CD4-positive, alpha-beta T cell treated with Interleukin-4 for 4 hours (primary cell): ENCODE measurements around the gene FSD1.
A peak's percentile ranks its signal among the peaks of the same experiment; 100 is the strongest.
"Not testable (repeated sequence)": the region's sequence is repeated elsewhere in the genome, so short reads cannot be mapped to it uniquely, and the experiment has no call there.

ENCODE experiments used
- DNase-seq: peaks from one replicate; pipeline ENCODE4 v3.0.0-alpha.2; 2020

Gene FSD1

DNA sequence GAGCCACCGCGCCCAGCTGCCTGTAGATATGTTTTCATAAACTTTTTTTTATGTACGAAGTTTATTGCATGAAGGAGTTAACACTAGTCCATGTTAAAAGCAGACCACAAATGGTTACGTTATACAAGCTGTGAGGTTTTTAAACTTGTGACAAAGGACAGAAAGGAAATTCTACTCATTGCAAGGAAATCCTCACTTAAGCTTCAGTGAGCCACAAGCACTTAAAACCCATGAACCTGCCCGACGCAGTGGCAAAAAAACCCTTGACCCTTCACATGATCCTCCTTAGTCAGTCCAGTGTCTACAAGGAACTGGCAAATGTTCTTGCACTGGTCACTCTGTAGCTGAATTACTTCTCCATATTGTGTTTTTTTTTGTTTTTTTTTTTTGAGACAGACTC is 43.1 kb downstream of the FSD1 start:
- no peak for DNase-seq

DNA sequence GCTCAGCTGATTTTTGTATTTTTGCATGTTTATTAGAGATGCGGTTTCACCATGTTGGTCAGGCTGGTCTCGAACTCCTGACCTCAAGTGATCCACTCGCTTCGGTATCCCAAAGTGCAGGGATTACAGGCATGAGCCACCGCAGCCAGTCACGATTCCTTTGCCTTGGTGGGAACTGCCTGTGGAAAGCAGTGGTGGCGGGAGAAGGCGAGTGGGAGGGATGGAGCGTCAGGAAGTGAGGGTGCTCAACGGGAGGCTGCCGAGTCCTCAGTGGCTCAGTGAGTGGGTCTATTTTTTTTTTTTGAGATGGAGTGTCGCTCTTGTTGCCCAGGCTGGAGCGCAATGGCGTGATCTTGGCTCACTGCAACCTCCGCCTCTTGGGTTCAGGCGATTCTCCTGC is 44.8 kb downstream of the FSD1 start:
- not testable (repeated sequence) for DNase-seq

DNA sequence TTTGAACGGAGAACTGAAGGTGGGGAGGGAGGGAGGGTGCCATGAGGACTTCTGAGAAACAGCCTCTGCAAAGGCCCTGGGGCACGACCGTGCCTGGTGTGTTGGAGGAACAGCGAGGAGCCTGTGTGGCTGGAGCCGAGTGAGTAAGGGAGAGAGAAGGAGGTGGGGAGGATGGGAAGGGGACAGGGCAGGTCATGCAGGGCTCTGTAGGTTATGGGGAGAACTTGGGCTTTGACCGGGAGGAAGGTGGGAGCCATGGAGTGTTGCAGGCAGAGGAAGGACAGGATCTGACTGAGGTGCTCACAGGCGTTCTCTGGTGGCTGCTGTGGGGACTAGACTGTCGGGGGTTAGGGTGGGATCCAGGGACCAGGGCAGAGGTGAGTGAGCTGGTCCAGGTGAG is 45.7 kb downstream of the FSD1 start:
- no peak for DNase-seq

DNA sequence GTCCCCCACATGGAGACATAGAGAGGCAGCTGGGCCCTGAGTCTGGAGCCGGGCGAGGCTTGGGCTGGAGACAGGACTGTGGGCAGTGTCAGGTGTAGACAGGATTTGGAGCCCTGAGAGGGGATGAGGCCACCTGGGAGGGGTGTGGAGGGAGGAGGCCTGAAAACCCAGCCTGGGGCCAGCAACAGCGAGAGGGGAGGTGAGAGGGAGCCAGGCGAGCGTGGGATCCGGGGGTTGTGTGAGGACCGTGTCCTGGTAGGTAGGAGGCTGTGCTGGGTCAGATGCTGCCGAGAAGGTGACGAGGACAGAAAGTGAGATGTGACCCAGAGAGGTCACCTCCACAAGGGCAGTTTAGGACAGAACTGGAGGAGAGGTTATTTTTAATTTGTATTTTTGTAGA is 46.3 kb downstream of the FSD1 start:
- DNase-seq = no peak

DNA sequence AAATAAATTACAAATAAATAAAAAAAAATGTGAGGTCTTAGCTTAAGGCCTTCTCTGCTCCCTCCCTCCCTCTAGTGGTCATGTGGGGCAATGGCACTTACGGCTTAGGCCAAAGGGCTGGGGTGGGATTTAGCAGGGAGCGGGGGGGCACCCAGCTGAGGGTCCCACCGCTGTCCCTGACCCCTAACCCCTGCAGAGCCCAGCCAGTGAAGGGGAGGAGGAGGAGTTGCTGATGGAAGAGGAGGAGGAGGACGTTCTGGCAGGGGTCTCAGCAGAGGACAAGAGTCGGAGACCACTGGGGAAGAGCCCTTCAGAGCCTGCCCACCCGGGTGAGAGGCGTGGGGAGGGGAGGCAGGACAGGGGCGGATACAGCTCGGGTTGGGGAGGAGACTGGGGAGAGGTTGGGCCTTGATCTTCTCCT is 48.3 kb downstream of the FSD1 start:
- peak; percentile 69 for DNase-seq

DNA sequence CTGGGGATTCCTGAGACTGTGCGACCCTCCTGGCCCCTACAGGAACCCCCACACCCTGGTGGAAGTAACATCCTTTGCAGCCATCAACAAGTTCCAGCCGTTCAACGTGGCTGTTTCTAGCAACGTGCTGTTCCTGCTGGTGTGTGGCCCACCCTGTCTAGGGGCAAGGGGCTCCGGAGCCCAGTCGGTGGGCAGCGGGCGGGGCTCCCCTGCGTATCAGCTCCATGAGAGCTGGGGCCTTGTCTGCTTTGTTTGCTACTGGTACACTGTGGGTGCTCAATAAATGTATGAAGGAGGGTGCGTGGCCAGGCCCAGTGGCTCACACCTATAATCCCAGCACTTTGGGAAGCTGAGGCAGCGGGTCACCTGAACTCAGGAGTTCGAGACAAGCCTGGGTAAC is 49.9 kb downstream of the FSD1 start:
- no peak for DNase-seq

DNA sequence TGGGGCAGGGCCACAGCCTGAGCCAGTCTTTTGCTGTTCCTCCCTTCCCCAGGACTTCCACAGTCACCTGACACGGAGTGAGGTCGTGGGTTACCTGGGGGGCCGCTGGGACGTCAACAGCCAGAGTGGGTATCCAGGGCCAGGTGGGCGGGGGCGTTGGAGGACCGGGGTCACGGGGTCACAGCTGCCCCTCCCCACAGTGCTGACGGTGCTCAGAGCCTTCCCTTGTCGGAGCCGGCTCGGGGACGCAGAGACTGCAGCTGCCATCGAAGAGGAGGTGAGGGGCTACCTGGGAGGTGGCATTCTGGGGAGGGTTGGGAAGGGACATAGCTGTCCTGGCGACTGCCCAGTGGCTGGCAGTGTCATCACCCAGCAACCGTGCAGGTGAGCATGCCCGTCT is 50.5 kb downstream of the FSD1 start:
- no peak for DNase-seq

DNA sequence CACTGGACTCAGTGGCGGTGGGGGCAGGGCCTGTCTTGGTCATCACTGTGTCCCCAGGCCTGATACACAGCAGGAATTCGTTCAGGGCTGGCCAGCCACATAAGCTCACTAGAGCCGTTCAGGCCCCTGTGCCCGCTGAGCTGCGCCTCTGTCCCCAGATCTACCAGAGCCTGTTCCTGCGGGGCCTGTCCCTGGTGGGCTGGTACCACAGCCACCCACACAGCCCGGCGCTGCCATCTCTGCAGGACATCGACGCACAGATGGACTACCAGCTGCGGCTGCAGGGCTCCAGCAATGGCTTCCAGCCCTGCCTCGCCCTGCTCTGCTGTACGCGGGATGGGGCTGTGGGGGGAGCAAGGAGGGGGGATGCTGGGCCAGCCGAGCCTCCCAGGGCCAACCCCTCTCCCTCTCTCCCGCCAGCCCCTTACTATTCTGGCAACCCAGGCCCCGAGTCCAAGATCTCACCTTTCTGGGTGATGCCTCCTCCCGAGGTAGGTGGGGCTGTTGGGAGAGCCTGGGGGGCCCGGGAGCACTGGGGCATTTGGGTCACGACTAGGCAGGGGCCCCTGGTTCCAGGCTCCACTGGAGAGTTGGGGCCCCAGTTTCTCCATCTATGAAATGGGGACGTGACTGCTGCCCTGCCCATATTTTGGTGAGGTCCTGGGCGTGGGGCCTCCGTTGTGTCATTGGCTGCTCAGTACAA is 52.8 kb downstream of the FSD1 start:
- DNase-seq = no peak

DNA sequence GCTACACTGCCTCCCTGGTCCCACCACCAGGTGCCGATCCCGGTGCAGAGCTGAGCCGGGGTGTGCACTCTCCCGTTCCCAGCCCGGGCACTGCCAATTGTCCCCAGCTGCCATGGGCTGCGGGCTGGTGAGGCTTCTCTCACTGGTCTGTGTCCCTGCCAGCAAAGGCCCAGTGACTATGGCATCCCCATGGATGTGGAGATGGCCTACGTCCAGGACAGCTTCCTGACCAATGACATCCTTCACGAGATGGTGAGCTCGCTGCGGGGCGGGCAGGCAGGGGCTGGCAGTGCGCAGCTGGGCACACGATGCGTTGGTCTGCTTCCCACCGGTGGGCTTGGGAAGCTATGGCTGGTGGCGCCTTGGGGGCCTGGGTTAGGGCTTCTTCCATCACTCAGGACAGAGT is 53.5 kb downstream of the FSD1 start:
- DNase-seq = no peak

DNA sequence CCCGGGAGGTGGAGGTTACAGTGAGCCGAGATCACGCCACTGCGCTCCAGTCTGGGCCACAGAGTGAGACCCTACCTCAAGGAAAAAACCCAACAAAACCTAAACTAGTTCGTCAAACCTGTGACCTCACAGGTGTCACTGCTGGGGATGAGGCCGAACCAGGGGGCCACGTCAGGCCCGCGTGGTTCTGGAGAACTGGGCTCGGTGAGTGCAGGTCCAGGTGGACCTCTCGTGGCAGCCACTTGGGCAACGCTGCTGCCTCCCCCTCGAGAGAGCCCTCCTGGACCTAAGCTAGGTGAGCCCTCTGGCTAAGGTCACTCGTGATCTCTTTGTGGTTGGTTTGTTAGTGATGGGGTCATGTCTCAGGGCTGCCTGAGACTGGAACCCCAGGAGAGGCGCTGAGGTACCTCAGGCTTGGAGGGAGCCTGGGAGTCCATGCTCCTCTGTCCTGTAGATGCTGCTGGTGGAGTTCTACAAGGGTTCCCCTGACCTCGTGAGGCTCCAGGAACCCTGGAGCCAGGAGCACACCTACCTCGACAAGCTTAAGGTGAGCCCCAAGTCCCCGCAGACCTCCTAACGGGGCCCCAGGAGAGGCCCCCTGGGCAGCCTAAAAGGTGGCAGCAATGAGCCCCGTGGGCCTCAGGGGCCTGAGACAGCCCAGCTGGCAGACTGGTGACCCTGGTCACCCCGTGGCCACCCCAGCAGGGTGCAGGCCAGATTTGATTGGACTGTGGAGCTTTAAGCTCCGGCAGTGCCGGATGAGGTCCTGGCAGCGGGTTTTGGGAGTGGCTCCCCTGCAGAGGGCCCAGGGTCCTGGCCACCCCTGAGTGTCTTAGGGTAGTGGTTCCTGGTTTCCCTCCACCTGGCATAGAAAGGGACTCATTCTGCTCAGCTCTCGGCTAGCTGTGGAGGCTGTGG is 54.6 kb downstream of the FSD1 start:
- no peak for DNase-seq

DNA sequence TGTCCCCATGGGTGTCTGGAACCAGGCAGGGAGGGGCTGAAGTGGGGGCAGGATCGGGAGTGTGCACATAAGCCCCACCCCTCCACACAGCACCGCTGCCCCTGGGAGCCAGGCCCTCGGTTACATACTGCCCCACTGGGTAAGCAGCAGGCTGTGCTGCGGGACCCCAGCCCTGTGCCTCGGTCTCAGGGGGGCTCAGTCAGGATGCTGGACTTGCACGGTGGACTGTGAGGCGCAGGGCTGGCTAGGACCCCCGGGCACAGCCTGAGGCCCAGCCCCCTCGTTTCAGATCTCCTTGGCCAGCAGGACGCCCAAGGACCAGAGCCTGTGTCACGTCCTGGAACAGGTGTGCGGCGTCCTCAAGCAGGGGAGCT is 55.2 kb downstream of the FSD1 start:
- no peak for DNase-seq

DNA sequence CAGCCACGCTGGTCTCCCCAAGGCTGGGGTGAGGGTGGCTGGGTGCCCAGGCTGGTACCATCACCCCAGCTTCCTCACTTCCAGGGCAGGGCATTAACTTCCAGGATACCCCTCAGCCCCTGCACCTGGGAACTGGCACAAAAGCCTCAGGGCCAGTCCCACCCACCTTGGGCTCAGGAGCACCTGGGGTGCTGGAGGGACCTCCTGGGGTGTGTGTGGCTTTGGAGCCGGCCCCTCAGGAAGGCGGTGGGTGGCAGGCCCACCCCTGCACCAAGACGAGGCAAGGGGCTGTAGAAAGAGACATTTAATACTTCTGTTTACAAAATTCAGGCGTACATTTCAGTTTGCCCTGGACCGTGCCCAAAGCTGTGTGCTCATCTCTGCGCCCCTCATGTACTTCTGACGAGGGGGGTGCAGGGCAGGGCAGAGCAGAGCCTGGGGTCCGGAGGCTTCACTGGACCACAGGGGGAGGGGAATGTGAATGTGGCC is 55.7 kb downstream of the FSD1 start:
- DNase-seq = no peak

DNA sequence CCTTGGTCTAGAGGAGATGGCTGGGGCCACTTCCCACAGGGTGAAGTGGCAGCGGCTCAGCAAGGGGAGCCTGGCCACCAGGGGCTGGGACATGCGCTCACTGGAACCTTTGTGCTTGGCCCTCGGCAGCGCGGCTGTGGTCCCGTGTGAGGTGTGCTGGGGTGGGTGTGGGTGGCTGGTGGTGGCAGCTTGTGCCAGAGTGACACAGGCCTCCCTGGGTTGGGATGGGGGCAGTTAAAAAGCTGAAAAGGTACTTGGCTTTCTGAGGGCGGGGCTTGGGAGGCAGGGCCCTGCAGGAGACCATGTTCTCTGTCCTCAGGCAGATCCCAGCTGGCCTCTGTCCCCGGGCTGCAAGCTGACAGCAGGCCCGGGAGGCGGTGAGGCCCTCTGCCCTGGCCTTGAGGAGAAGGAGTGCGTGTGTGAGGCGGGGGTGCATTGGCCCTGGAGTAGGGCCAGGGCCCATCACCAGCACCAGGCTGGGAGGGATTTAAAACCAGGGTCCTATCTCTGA is 56.3 kb downstream of the FSD1 start:
- DNase-seq = no peak

DNA sequence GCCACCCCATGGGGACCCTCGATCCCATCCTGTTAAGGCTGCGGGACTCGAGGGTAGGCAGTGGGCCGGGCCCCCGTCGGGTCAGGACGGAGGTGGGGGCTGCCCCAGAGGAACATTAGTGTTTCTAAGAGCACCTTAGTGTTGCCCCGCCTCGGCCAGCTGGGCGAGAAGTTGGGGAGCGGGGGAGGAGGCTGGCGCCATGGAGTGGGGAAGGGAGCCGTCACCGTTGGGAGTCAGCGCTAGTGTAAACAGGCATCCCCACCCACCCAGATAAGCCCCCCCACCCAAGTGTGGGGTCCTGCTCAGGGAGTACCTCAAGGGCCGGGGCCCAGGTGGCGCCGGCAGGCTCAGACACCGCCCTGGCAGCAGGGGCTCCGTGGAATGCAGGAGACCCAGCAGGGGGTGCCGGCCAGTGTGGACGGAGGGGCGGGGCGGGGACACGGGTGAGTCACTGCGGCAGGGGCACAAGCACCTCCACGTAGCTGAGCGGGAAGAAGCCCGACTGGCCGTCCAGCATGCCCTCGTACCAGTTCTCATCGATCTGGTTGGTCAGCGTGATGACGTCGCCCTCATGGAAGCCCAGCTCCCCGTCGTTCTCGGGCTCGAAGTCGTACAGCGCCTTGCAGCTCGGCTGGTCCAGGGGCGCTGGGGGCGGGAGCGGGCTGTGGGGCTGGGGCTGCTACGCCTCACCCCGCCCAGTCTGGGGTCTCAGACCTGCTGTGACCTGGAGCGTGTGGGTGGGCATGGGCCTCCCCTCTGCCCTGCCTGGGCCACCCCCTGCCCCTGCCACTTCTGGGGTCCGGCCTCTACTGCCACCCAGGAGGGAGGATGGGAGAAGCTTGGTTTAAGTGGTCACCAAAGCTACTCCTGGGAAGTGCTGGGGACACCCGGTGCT is 57.0 kb downstream of the FSD1 start:
- DNase-seq = no peak

DNA sequence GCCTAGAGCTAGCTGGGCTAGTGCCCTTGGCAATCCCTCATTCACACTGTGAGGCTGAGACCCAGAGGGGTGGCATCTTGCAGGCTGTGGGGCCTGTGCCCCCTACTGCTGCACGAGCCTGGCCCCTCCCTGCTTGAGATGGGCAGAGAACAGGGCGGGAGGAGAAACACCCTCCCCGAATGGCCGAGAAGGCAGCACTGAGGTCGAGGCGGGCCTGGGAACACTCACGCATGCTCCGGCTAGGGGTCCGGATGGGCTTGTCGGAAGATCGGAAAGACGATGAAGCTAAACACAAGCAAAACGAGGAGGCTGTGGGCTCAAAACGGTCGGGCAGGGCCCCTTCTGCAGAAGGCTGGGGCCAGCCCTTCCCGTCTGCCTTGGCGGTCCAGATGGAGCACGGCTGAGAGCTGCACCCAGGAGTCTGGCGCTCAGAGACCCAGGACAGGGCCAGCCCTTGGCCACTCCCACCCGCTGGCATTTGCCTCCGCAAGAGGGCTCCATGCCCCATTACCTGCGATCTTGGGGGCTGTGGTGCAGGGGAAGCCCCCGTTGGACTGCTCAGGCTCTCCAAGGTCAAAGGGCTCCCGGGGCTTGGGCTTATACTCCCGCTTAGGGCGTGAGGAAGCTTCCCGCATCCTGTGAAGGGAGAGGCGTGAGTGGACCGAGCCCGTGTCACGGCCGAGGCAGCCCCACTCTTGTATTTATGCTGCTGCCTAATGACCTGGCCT is 57.9 kb downstream of the FSD1 start:
- DNase-seq = no peak

DNA sequence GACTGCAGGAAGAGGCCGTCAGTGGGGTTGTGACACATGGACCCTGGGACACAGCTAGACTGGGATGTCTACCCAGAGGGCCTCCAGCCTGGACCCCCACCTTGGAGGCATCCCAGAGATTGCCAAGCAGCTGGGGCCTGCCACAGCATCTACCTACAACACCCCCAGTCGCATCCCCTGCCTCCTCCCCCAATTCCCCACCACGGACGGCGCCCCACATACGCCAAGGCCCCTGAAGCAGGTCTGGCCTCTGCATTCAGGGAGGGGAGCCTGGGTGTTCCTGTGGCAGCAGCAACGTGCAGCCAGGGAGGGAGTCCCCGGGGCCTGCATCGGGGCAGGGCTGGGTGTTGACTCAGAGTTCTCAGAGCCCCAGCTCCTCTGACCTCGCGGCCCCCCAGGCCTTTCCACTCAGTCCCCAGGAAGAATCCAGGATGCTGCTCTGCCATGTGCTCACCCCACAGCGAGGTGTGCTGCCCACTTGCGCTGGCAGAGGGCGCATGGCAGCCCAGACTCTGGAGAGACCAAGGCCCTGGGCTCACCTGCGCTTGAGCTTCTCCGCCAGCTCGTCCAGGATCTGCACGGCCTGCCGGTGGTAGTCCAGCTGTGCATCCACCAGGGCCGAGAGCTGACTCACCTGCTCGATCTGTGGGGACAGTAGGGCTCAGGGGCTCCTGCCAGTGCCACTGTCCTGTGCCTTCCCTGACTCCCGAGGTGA is 58.6 kb downstream of the FSD1 start:
- no peak for DNase-seq

DNA sequence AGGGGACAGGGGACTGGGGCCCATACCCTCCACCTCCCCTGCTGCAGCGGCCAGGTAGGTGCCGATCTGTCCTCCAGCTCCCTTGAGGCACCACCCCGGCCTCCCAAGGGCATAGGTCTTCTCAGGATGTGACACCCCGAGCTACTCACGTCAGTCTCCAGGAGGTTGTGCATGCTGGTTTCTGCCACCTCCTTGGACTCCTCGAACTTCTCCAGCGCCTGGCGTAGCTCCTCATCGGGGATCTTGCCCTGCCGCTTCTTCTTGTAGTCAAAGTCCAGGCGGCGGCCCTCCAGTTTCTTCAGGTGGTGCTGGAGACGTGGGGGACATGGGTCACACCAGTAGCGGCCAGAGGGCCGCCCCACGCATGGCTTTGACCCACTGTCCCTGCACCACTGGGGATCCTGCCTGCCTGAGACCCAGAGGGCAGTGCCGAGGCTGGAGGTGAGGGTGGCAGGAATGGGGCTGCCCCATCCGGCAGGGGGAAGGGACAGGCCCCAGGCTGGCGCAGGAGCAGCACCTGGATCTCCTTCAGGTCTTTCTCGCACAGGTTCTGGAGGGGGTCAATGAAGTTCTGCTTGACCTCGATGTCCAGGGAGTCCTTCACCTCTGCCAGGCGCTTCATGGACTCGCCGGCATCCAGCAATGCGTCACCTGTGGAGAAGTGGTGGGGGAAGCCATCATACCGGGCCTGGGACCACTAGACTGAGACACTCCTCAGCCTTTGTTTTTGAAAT is 59.3 kb downstream of the FSD1 start:
- DNase-seq = no peak

DNA sequence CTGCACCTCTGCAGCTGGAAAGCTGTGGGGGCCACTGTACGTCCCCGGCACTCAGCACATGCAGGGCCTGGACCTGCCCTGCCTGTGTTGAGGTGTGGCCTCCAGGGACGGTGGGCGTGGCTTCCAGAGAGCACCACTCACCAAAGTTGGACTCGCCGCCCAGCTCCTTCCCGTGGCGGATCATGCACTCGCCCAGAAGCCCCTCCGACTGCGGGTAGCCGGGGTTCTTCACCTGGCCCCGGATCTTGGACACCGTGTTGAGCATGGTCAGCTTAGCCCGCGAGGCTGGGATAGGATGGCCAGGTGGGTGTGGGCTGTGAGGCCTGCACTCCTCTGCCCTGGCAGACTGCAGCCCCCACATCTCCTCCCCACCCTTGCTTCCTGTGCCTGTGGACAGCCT is 60.9 kb downstream of the FSD1 start:
- DNase-seq = no peak

DNA sequence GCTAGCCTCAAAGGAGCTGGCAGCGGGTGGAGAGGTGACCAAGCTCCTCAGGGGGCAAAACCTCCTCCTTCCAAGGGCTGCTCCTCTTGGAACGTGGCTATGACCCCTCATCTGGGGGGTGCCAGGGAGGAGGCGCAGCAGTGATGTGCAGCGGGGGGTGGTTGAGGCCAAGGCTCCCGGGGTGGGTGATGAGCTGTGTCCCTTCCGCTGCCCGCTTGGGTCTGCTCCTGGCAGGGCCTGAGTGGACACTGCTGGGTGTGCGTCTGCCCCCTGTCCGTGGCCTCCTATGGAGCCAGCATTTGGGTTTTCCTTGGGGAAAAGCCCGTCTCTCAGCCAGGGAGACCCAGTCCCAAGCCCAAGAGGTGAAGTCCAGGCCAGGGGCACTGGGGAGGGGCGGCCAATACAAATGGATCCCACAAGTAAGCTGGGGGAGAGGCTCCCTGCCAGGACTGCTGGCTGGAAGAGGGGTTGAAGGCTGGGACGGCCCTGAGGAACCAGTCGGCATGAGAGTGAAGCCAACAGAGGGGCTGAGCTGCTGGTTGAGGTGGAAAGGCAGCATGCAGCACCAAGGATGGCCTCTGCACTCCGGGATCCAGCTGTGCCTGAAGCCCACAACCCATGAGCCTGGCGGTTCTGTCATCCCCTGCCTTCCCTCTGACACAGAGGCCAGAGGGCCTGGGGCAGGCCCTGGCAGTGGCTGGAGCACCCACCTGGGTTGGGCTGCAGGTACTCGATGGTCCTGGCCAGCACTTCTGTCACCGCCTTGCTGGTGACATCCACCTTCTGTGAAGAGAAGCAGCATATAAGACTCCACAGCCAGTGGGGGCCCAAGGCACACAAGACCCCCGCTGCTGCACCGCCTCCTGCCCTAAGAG is 61.6 kb downstream of the FSD1 start:
- DNase-seq = no peak
